ENCODE data around the gene ARAF.
"Not testable (repeated sequence)": the region's sequence is repeated elsewhere in the genome, so short reads cannot be mapped to it uniquely, and the experiment has no call there.

ARAF gene

DNA sequence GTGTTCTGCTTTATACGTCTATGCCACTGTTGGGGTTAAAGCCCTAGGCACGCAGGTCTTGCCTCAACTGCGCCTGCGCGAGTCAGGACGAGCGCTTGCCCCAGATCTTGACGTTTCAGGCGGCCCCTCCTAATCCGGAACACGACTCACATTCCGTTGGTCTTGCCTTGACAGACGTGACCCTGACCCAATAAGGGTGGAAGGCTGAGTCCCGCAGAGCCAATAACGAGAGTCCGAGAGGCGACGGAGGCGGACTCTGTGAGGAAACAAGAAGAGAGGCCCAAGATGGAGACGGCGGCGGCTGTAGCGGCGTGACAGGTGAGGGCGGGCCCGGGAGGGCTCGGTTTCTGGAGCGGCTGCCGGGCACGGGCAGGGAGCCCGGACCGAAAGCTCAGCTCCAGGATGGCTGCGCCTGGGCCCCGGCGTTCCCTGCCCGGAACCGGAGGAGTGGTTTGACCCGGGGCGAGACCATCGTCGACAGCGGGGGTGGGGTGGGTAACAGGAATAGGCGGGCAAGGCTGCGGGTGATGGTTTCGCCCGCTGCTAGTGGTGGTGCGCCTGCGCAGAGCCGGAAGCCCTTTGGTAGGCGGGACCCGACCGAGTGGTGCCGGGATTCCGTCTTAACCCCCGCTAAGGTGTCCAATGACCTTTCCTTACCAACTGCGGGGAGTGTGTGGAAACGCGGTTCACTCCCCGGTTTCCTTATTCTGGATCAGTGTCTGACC is at the start of gene ARAF:
Gene ARAF (plus strand): TSS at position 272 of the 725 bp plus-strand sequence. CDS start 1,763 bp downstream, outside the sequence.
- DNase-seq (ENCODE audit: low read depth) = peak; percentile 86

GRCh38 chrX:47512383-47512782 is 48.6 kb upstream of the ARAF start:
- not testable (repeated sequence) for DNase-seq (ENCODE audit: low read depth)

GRCh38 chrX:47513034-47513965 is 47.7 kb upstream of the ARAF start:
- DNase-seq (ENCODE audit: low read depth) = not testable (repeated sequence)

DNA sequence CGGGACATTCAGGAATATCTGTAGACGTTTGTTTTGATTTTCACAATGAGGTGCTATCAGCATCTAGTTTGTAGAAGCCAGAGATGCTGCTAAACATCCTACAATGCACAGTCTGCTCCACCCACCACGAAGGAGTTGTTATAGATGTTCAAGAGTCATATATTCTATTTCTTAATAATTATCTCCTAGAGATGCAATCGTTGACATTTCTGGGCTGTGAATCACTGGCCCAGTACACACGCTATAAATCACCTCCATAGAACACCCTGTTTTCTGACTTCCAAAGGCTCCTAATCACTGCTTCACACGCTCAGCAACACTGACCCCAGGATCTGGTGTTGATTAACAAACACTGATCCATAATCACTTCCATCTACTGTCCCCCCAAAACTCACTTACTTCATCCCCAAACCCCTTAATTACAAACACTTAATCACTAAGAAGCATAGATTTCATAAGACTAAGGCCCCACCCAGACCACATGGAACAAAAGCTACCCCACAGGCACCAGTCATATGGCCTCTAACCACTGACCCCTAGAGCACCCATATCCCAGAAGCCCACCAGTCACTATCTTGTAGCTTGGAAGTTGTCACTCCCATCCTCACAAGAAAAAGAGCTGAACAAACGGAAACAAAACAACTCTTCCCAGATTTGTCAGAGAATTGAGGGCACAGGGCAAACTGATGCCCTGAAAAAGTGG is 46.3 kb upstream of the ARAF start:
- no peak for DNase-seq (ENCODE audit: low read depth)

DNA sequence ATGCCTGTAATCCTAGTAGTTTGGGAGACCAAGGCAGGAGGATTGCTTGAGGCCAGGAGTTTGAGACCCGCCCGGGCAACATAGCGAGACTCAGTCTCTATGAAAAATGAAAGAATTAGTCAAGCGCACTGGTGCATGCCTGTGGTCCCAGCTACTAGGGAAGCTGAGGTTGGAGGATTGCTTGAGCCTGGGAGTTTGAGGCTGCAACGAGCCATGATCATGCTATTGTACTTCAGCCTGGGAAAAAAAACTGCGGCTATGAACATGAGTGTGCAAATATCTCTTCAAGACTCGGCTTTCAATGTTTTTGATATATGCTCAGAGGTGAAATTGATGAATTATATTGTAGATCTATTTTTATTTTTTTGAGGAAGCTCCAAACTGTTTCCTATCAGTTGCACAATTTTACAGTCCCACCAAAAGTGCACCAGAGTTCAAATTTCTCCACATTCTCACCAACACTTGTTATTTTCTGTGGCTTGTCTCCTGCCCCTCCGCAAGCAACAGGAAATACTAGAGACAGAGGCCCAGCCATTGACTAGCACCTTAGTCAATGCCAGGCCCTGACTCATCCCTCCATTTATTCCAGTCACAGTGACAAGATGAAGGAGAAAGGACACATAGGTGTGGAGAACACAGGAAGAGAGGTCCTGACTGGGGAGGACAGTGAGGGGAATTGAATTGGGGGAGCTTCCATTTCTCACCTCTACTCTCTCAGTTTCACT is 44.9 kb upstream of the ARAF start:
- no peak for DNase-seq (ENCODE audit: low read depth)

GRCh38 chrX:47518144-47518543 is 42.9 kb upstream of the ARAF start:
- DNase-seq (ENCODE audit: low read depth) = no peak

GRCh38 chrX:47523297-47523696 is 37.7 kb upstream of the ARAF start:
- no peak for DNase-seq (ENCODE audit: low read depth)

GRCh38 chrX:47523713-47524166 is 37.3 kb upstream of the ARAF start:
- no peak for DNase-seq (ENCODE audit: low read depth)

DNA sequence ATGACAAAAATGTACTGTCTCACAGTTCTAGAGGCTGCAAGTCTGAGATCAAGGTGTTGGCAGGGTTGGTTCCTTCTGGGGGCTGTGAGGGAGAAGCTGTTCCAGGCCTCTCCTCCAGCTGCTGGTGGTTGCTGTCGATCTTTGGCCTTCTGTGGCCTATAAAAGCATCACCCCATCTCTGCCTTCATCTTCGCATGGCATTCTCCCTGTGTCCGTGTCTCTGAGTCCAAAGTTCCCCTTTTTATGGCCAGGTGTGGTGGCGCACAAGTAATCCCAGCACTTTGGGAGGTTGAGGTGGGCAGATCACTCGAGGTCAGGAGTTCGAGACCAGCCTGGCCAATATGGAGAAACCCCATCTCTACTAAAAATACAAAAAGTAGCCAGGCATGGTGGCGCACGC is 31.5 kb upstream of the ARAF start:
- no peak for DNase-seq (ENCODE audit: low read depth)

DNA sequence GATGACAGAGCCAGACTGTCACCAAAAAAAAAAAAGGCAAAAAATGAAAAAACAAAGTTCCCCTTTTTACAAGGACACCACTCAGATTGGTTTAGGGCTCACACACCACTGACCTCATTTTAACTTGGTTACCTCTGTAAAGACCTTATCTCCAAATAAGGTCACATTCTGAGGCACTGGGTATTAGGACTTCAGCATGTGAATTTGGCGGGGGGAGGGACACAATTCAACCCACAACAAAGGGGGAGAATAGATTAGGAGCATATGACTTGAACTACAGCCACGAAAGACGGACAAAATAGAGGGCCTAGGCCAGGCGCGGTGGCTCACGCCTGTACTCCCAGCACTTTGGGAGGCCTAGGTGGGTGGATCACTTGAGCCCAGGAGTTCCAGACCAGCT is 31.0 kb upstream of the ARAF start:
- no peak for DNase-seq (ENCODE audit: low read depth)

DNA sequence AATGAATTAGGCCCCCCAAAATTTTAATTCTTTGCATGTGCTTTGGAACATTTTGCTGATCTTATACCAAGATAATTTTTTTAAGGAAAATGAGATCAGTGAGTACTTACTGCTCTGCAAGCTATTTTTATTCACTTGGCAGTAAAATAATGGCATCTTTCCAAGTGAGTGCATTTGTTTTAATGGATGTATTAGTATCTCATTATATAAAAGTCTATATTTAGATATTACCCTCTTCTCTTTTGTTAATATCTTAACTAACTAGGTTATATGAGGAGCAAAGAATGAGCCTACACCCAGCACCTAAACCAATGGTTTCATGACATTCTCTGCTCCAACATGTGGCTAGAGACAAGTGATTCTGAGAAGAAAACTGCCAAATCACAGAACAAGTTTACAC is 21.1 kb upstream of the ARAF start:
- no peak for DNase-seq (ENCODE audit: low read depth)

- no peak for DNase-seq (ENCODE audit: low read depth)
Observed at GRCh38 chrX:47540754-47541538, 20.1 kb upstream of the ARAF start.

GRCh38 chrX:47543496-47543895 is 17.5 kb upstream of the ARAF start:
- no peak for DNase-seq (ENCODE audit: low read depth)

GRCh38 chrX:47556045-47556623 is 4.9 kb upstream of the ARAF start:
- DNase-seq (ENCODE audit: low read depth) = peak; percentile 46

GRCh38 chrX:47558436-47558835 is 2.6 kb upstream of the ARAF start:
- DNase-seq (ENCODE audit: low read depth) = no peak

GRCh38 chrX:47560179-47560933 is 649 bp upstream of the ARAF start:
- no peak for DNase-seq (ENCODE audit: low read depth)

GRCh38 chrX:47561659-47562151 is 700 bp downstream of the ARAF start:
- no peak for DNase-seq (ENCODE audit: low read depth)

GRCh38 chrX:47562615-47563243 is 1.7 kb downstream of the ARAF start:
- DNase-seq (ENCODE audit: low read depth) = no peak

DNA sequence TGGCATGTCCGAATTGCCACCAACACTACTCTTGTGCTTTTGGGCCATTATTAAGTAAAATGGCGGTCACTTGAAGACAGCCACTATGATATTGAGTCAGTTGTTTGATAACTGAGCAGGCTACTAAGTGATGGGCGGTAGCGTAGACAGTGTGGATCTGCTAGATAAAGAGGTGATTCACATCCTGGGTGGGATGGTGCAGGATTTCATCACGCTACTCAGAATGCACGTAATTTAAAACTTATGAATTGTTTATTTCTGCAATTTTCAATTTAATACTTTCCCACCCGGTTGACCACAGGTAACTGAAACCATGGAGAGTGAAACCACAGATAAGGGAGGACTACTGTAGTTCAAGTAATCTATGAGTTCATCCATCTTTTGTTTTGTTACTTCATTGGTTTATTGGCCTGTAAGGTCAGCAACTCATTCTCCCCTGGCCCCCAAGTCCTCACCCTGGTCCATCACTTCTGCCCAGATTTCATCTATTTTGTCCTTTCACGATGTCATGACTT is 2.9 kb downstream of the ARAF start:
- DNase-seq (ENCODE audit: low read depth) = no peak
